ENCODE data around the gene ALDOA.

ALDOA gene

DNA sequence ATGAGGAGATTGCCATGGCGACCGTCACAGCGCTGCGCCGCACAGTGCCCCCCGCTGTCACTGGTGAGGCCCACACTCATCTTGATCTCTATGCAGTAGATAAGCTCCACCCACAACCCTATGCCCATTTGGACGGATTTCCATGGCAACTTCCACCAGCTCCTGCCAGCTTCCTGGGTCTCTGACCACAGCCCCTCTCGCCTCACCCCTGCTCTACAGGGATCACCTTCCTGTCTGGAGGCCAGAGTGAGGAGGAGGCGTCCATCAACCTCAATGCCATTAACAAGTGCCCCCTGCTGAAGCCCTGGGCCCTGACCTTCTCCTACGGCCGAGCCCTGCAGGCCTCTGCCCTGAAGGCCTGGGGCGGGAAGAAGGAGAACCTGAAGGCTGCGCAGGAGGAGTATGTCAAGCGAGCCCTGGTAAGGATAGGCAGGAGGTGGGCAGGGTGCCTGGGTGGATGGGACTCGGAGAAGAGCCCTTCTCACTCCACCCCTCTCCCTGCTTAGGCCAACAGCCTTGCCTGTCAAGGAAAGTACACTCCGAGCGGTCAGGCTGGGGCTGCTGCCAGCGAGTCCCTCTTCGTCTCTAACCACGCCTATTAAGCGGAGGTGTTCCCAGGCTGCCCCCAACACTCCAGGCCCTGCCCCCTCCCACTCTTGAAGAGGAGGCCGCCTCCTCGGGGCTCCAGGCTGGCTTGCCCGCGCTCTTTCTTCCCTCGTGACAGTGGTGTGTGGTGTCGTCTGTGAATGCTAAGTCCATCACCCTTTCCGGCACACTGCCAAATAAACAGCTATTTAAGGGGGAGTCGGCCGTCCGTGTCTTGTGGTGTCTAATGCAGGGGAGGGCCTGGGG, 4.3 kb downstream of the ALDOA start:
- no peak for DNase-seq (ENCODE audit: low read depth in 2 of 2)

DNA sequence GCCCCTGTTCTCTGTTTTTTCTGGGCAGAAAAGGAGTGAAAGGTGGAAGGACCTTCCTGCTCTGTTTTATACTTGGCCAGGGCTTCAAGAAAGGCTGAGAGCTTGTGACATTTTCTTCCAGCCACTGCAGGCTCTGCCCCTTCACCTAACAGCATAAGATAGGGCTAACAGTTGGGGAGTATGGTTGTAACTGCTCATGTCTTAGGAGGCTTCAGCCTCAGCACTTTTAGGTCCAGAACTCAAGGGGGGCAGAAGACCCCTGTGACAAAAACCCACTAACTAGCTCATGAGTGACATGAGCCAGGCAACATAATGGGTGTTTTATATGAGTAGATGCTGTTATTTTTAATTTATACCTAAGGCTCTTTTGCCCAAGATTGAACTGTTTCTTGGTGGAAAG, 4.9 kb downstream of the ALDOA start:
- DNase-seq (ENCODE audit: low read depth in 2 of 2), result no peak

DNA sequence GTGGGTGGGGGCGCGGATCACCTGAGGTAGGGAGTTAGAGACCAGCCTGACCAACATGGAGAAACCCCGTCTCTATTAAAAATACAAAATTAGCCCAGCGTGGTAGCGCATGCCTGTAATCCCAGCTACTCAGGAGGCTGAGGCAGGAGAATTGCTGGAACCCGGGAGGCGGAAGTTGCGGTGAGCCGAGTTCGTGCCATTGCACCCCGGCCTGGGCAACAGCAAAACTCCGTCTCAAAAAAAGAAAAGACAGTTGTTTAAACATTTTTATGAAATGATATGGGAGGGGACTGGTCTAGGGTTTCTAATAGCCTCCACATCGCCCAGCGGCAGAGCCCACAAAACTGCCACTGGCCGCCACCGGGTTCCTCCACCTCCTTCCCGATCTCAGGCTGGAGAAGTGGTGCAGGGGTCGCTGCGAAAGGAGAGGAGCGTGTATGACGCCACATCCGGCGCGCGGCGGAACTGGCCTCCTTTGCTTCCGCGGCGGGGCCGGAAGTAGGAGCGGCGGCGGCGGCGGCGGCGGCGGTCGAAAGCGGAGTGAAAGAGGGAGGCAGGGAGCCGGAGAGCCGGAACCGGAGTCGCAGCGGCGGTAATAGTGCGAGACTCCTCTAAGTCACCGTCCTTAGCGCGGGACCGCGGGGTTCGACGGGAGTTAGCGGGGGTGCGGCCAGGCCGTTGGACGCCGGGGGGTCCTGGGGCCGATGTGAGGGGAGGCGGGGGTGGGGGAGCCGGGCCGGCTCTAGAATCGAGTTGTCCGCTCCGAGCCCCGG, 10.1 kb downstream of the ALDOA start, which contains the start of gene PPP4C:
TSS of gene PPP4C (plus strand) at position 492 of the 773 bp plus-strand sequence. CDS start 384 bp downstream, outside the sequence.
- peak; percentile 75 to 81 for DNase-seq (ENCODE audit: low read depth in 2 of 2)

DNA sequence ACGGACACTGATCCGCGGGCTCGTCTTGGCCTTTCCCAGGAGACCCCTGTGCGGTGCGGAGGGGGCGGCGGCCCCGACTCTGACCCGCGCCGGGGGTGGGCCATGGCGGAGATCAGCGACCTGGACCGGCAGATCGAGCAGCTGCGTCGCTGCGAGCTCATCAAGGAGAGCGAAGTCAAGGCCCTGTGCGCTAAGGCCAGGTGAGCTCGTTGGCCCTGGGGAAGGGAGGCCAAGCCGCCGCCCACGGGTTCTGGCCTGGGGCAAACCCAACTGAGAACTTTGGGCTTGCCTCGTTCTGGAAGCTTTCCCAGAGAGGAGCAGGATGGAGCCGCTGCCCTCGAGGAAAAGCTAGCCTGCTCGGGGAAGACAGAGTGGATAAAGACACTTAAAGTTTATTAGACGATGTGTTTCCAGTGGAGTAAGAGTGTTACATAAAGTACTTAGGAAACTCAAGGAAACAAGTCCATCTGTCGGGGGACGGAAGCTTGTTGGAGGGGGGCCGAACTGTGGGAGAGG, 10.8 kb downstream of the ALDOA start:
- no peak for DNase-seq (ENCODE audit: low read depth in 2 of 2)

DNA sequence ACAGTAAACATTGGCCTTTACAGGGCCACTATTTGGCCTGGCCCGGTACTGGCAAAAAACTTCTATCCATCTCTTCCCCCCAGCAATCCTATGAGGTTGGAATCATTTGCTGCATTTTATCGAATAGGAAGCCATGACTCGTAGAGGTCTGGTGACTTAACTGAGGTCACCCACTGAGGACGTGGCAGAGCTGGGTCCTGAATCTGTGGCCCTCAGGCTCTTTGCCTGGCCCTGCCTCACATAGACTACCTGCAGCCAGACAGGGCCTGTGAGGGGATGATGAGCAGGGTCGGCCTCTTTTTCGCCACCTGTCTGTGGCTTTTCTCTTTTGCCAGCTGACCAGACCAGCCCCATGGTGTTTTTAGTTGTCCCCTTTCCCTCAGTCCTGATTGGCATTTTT, 12.1 kb downstream of the ALDOA start:
- no peak for DNase-seq (ENCODE audit: low read depth in 2 of 2)

DNA sequence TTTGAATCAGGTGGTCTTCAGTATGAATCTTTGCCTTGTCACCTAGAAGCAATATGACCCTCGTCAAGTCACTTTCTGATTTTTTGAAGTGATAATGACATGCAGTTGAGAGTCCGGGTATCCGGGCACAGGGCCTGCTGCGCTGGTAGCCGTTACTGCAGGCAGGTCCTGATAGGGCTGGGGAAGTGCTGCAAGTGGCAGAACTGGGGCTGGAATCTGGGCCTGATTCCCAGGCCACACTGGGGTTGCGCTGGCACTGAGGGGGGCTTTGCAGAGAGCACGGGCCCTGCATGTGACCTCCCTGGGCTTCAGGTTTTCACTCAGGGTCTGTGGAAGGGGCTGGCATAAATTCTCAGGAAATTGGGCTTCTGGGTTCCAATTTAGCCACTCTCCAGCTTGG, 13.2 kb downstream of the ALDOA start:
- no peak for DNase-seq (ENCODE audit: low read depth in 2 of 2)

DNA sequence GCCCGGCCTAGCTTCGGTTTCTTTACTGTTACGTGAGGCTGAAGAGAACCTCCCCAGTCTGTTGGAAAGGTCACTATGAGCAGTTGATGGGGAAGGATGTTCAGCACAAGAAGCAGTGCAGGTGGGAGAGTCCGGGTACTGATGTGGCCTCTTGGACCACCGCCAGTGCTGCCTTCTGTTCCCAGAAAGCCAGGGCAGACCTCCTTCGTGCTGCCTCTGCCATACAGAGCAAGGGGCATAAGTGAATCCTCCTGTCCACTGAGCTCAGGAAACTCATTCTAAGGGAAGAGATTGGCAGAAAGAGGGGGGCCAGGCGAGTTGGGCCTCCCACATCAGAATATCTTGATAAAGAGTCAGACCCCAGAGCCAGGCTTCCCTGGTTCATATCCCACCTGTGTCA, 13.9 kb downstream of the ALDOA start:
- no peak for DNase-seq (ENCODE audit: low read depth in 2 of 2)

DNA sequence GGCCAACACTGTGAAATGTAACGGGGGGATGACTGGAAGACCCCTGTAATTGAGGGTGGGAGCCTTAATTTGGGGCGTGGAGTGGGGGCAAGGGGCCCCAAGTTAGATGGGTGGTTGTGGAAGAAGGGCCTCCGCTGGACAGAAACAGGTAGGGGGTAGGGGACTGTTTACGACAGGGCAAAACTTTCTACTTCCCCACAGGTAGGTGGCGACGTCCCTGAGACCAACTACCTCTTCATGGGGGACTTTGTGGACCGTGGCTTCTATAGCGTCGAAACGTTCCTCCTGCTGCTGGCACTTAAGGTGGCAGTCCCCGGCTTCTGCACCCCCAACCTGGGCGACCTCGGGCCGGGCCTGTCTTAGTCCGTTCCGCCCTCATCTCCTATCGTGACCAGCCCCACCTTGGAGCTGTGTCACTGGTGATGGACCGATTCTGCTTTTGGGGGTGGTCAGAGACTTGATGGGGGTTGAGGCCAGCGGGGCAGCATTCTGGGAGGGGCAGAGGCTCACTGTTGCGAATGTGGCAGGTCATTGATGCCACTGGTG, 17.1 kb downstream of the ALDOA start:
- no peak for DNase-seq (ENCODE audit: low read depth in 2 of 2)

DNA sequence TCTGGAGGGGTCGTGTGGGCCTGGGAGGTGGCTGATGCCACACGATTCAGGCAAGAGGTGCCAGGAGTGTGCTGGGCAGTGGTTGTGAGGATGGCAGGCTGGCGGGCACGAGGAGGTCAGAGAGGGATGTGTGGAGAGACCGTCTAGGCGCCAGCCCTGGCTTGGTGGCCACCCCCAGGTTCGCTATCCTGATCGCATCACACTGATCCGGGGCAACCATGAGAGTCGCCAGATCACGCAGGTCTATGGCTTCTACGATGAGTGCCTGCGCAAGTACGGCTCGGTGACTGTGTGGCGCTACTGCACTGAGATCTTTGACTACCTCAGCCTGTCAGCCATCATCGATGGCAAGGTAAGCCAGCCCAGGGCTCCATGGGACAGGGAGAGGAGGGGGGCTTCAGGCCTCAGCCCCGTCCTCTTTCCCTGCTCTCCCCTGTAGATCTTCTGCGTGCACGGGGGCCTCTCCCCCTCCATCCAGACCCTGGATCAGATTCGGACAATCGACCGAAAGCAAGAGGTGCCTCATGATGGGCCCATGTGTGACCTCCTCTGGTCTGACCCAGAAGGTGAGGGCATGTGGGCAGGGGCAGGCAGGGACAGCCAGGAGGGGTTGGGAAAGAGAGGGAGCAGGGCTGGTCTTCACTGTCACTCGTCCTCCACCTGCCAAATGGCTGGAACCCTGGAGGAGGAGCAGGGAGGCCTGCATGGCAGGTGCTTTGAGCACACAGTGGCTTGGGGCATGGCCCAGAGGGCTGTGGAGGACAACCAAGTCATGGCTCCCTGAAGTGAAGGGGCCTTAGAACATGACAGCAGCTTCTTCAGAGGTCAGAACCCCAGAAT, 17.9 kb downstream of the ALDOA start:
- DNase-seq (ENCODE audit: low read depth in 2 of 2), result no peak

DNA sequence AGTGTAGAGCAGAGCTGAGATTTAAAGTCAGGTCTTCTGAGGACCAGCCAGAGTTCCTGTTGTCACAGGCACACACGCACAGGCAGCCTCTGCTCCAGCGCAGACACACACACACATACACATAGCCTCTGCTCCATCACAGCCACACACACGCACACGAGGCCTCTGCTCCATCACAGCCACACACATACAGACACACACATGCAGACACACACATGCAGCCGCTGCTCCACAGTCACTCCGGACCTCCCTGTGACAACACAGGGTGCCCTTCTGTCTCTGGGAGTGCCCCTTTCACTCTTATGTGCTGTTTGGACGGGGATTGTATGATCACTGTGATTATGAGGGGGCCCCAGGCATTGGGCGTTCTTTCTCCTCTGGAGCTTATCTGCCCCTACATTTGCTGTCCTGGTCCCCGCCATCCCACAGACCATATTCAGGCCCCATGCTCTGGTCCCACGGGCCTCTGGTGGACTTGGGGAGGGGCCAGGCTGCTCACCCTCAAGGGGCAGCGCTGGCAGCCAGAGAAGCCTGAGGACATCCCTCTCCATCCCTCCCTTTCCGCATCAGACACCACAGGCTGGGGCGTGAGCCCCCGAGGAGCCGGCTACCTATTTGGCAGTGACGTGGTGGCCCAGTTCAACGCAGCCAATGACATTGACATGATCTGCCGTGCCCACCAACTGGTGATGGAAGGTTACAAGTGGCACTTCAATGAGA, 18.7 kb downstream of the ALDOA start:
- no peak for DNase-seq (ENCODE audit: low read depth in 2 of 2)

DNA sequence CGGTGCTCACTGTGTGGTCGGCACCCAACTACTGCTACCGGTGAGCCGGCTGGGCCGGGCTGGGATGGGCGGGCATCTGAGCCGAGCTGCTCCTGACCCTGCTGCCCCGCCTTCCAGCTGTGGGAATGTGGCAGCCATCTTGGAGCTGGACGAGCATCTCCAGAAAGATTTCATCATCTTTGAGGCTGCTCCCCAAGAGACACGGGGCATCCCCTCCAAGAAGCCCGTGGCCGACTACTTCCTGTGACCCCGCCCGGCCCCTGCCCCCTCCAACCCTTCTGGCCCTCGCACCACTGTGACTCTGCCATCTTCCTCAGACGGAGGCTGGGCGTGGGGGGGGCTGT, 19.2 kb downstream of the ALDOA start:
- no peak for DNase-seq (ENCODE audit: low read depth in 2 of 2)

DNA sequence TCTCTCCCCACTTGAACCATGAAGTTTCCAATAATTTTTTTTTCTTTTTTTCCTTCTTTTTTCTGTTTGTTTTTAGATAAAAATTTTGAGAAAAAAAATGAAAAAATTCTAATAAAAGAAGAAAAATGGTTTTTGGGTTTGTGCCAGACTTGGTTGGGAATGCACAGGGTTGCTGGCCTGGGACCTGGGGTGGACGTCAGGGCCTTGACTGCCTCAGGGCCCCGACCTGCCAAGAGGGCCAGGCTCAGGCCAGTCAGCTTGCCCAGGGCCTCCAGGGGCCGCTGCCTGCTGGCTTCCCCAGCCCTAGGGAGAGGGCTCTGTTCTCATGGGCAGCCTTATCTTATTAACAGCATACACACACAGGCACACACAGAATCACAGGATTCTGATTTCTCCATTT, 19.7 kb downstream of the ALDOA start:
- DNase-seq (ENCODE audit: low read depth in 2 of 2), result no peak

DNA sequence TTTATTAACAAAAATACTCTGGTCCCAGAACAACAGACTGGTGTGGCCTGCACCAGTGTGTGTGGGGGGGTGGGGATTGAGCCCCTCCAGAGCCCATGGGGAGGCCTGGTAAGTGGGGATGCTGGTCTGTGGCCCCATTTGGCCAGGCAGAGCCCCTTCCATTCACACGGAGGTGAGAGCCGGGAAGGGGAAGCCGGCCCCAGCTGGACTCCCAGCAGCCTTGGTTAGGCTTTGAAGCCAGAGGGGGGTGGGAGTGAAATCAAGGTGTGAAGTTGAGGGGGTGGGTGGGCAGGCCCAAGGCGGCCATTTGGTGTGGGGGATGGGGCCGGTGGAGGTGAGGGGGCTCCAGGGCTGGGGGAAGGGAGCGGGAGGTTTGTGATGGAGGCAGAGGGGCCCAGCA, 20.3 kb downstream of the ALDOA start:
- DNase-seq (ENCODE audit: low read depth in 2 of 2), result no peak

DNA sequence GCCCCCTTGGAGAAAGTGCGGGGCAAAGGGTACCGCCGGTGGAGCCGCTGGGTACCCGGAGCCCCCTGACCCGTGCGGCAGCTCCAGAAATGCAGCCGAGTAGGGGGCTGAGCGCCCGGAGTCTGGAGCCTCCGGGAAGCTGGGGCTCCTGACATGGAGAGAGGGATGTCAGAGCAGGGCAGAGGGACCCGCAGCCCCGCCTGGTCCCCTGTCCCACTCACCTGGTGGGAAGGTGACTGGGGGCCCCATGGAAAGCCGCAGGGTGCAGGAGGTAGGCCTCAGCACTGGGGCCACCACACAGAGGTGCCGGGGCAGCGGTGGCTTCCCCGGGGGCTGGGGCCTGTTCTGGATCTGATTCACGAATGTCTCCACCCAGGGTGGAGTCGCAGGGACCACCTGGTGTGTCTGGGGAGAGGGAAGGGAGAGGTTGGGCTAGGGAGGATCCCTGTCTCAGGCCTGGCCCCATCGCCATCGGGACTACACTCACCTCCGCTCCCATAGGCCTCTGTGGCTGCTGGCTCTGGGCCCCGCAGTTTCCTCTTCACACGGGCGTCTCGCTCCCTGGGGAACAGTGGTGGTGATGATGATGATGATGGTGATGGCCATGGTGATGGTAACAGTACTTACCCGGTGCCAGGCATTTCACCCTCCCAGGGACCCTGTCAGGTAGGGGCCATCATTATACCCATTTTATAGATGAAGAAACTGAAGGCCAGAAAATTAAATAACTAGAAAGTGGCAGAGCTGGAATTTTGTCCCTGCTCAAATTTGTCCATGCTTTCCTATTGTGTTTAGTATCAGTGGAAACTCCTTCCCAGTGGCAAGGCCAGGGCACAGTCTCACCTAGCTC, 21.0 kb downstream of the ALDOA start:
- no peak for DNase-seq (ENCODE audit: low read depth in 2 of 2)

DNA sequence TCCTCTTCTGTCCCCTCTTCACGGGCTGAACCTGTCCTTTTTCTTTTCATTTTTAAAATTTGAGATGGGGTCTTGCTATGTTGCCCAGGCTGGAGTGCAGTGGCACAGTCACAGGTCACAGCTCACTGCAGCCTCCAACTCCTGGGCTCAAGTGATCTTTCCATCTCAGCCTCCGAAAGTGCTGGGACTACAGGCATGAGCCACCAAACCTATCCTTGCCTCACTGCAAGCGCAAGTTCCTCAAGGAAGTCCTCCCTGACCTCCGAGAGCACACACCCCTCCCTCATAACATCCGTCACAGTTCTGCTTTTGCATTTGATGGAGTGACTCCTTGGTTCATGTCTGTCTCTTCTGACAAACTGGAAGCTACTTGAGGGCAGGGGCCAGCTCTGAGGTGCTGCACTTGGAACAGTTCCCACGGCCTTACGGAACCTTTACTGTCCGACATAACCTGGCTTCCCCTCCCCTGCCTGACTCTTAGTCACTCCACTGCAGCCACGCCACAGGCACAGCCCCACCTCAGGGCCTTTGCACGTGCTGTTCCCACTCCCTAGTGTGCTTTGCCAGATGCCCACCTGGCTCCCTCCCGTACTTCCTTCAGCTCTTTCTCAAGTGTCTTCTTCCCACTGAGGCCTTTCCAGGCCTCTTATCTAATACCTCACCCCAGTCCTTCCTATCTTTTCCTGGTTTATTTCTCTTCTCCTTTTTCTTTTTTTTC, 21.8 kb downstream of the ALDOA start:
- DNase-seq (ENCODE audit: low read depth in 2 of 2), result no peak

DNA sequence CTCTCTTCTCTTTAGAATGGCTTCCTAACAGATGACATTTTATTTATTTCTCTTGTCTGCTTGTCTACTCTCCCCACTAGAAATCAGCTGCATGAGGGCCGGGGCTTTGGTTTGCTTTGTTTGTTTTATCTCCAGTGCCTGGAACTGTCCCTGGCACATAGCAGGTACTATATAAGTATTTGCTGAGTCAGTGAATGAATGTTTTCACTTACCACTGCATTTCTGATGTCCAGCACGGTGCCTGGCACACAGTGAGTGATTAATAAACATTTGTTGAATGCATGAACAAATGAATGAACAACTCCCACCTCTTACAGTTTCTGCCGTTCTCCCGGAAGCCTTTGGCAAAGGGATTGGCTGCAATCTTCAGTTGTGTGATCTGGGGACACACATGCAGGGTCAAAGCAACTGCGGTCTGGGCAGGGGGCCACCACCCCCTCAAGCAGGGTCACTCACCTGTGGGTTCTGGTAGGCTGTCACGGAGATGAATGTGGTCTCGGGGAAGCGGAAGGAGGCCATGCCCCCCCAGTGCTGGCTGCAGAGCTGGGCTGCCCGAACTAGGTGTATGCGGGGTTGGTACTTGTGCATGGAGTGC, 22.8 kb downstream of the ALDOA start:
- no peak for DNase-seq (ENCODE audit: low read depth in 2 of 2)

DNA sequence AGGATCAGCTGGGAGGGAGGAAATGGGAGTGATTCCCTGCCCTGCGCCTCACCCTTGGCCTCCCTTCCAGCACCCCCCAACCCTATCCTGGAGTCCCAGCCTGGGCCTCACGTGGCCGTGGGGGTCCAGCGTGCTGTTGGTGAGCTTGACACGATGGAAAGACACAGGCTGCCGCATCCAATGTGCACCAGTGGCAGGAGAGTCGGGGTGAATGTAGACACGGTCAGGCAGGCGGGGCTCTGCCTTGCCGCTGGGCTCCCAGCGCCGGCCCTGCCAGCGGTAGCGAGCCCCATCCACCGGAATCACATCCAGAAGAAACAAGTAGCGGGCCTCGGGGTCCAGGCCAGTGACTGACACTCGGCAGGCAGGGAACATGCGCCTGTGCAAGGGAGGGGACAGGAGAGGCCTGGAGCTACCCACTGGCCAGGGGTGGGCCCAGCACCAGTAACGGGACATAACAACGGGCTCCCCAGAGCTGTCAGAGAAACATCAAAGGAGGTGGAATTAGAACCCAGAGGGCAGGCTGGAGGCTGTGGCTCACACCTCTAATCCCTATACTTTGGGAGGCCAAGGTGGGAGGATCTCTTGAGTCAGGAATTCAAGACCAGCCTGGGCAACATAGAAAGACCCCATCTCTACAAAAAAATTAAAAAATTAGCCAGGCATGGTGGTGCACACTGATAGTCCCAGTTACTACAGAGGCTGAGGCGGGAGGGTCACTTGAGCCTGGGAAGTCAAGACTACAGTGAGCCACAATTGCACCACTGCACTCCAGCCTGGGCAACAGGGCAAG, 23.5 kb downstream of the ALDOA start:
- no peak for DNase-seq (ENCODE audit: low read depth in 2 of 2)

DNA sequence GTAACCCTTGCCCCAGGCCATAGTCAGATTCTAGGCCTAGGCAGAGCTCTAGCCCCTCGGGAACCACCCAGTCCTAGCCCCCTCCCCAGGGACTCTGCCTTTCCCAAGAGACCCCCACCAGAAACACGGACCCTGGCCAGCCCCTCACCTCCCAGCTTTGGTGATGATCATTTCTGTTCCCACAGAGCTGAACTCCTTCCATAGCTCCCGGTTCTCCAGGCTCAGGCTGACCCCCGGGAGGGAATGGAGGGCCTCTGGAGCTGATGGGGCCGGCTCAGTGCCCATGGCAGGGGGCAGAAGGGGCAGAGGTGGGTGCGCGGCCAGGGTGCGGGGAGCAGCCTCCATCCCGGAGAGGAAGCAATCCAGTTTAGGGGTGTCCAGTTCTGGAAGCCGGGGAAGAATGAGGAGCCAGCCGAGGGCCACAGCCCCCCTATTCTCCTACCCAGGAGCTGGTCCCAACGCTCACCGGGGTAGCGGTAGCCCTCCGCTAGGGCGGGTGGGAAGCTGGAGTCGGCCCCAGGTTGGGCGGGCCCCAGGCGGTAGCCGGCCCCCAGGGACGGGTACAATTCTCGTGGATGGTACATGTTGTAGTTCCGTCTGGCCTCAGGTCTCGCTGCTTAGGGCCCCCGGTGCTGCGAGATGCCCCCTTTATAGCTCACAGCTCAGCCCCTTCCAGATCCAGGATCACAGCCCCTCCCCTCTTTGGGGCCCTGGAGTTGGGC, 25.2 kb downstream of the ALDOA start:
- no peak for DNase-seq (ENCODE audit: low read depth in 2 of 2)

All from activated CD8-positive, alpha-beta memory T cell treated with anti-CD3 and anti-CD28 coated beads for 4 hours (primary cell).